Erythroblast (primary cell): Measurements from ENCODE around the gene PRRT2.

ENCODE experiments used
- GATA1 ChIP-seq: IDR thresholded peaks from 2 replicates; pipeline ENCODE4 v1.6.1; 2011; ENCODE audit warnings: low read depth, mild to moderate bottlenecking, control low read depth, low read length, moderate library complexity
- POLR2A ChIP-seq: IDR thresholded peaks from 2 replicates; pipeline ENCODE4 v1.6.1; 2011; ENCODE audit warnings: mild to moderate bottlenecking, low read length

DNA sequence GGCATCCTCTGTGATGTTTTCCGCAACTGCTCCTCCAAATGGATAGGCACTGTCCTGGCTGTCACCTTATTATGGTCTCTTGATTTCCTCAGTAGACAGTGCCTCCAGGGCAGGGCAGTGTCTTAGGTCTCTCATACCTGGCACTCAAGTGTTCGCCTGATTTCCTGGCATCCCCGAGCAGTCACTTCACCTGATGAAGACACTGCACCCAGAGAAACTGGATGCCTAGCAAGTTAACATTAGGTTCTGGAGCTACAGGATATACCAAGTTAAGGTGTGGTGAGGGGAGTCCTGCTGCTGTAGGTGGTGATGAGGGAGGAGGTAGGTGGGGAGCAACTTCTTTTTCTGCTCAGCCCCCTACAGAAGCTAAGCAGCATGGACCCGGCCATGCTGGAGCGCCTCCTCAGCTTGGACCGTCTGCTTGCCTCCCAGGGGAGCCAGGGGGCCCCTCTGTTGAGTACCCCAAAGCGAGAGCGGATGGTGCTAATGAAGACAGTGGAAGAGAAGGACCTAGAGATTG, 9.5 kb upstream of the PRRT2 start:
- no peak for TF ChIP-seq POLR2A
- TF ChIP-seq GATA1 = no peak
